Activated naive CD8-positive, alpha-beta T cell treated with anti-CD3 and anti-CD28 coated beads, Interleukin-2, amount 50 U/mL, for 16 hours (primary cell): Measurements from ENCODE around the gene SLC16A13.
"Not testable (repeated sequence)": the region's sequence is repeated elsewhere in the genome, so short reads cannot be mapped to it uniquely, and the experiment has no call there.

Source experiments
- DNase-seq: peaks from one replicate; pipeline ENCODE4 v3.0.0-alpha.2; 2020; ENCODE audit warnings: low read depth, low spot score

SLC16A13 gene

GRCh38 chr17:7029659-7030058, 6.2 kb upstream of the SLC16A13 start:
- DNase-seq = no peak

- DNase-seq = no peak
Observed at GRCh38 chr17:7034955-7035590, 742 bp upstream of the SLC16A13 start.

DNA sequence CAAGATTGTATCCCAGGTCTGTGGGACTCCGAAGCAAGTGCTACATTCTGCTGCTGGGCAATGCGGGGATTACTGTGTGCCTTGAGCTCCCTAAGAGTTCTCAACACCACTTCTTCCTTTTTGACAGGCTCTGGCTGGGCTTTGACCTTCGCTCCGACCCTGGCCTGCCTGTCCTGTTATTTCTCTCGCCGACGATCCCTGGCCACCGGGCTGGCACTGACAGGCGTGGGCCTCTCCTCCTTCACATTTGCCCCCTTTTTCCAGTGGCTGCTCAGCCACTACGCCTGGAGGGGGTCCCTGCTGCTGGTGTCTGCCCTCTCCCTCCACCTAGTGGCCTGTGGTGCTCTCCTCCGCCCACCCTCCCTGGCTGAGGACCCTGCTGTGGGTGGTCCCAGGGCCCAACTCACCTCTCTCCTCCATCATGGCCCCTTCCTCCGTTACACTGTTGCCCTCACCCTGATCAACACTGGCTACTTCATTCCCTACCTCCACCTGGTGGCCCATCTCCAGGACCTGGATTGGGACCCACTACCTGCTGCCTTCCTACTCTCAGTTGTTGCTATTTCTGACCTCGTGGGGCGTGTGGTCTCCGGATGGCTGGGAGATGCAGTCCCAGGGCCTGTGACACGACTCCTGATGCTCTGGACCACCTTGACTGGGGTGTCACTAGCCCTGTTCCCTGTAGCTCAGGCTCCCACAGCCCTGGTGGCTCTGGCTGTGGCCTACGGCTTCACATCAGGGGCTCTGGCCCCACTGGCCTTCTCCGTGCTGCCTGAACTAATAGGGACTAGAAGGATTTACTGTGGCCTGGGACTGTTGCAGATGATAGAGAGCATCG, 2.4 kb downstream of the SLC16A13 start:
- no peak for DNase-seq

DNA sequence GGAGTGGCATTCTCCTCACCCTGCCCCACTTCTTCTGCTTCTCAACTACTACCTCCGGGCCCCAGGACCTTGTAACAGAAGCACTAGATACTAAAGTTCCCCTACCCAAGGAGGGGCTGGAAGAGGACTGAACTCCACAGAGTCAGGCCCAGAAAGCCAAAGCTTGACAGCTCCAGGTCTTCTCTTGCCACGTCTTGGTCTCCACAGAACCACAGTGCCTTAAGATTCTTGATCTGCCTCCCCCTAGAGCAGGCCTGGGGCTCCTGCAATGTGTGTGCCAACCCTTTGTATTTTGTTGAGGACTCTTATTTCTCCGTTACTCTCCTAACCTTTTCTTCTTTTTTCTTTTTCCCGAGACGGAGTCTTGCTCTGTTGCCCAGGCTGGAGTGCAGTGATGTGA, 4.0 kb downstream of the SLC16A13 start:
- no peak for DNase-seq

- no peak for DNase-seq
Observed at GRCh38 chr17:7041607-7042500, 6.0 kb downstream of the SLC16A13 start.

- no peak for DNase-seq
Observed at GRCh38 chr17:7042501-7043181, 6.8 kb downstream of the SLC16A13 start.

GRCh38 chr17:7043182-7043496, 7.3 kb downstream of the SLC16A13 start:
- no peak for DNase-seq

GRCh38 chr17:7043497-7044198, 7.8 kb downstream of the SLC16A13 start, which contains the start of gene SLC16A11:
Gene SLC16A11, minus strand, starts transcription at chr17:7044092. Its CDS starts 579 bp downstream, at chr17:7043513.
- DNase-seq = no peak

- no peak for DNase-seq
Observed at GRCh38 chr17:7045492-7046126, 9.8 kb downstream of the SLC16A13 start.

- DNase-seq = no peak
Observed at GRCh38 chr17:7046127-7046724, 10.4 kb downstream of the SLC16A13 start.

- DNase-seq = peak; percentile 23
Observed at GRCh38 chr17:7046725-7047397, 11.0 kb downstream of the SLC16A13 start.

DNA sequence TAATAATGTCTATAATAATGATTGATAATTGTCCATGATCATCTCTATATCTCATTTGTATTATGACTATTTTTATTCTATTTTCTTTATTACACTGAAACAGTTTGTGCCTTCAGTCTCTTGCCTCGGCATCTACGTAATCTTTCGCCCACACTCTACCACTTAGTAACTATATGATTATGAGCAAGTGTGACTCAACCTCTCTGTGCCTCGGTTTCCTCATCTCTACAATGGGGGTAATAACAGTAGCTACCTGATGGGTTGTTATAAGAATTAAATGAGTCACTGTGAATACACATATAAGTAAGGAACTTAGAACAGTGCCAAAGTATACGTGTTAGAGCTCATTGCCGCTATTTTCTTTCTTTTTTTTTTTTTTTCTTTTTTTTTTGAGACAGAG, 11.8 kb downstream of the SLC16A13 start:
- DNase-seq = no peak

DNA sequence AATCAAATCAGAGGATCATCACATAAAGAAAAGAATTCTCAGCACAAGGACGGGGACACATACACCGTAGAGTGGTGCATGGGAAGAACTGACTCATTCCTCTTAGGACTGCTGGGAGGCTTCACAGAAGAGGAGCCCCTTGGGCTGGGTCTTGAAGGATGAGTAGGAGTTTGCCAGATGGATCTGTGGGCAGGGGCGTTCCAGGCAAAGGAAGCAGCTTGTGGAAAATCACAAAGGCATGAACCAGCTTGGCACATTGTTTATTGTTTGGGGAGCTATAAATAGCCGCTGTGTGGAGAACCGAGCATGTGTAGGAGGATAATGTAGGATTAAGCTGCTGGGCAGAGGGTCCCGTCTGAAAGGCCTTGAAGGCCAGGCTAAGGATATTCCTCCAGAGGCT, 13.2 kb downstream of the SLC16A13 start:
- DNase-seq = no peak

GRCh38 chr17:7050583-7050982, 14.8 kb downstream of the SLC16A13 start:
- not testable (repeated sequence) for DNase-seq

DNA sequence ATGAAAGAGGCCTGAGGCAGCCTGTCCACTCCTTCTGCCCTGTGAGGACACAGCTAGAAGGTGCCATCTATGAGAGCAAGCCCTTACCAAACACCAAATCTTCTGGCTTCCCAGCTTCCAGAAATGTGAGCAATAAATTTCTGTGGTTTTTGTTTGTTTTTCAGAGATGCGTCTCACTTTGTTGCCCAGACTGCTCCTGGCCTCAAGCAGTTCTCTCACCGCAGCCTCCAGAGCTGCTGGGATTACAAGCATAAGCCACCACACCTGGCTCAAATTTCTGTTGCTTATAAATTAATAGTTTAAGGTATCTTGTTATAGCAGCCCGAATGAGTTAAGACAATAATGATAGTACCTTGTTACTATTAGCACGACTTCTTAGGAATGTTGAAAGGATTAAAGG, 20.6 kb downstream of the SLC16A13 start:
- DNase-seq = no peak

DNA sequence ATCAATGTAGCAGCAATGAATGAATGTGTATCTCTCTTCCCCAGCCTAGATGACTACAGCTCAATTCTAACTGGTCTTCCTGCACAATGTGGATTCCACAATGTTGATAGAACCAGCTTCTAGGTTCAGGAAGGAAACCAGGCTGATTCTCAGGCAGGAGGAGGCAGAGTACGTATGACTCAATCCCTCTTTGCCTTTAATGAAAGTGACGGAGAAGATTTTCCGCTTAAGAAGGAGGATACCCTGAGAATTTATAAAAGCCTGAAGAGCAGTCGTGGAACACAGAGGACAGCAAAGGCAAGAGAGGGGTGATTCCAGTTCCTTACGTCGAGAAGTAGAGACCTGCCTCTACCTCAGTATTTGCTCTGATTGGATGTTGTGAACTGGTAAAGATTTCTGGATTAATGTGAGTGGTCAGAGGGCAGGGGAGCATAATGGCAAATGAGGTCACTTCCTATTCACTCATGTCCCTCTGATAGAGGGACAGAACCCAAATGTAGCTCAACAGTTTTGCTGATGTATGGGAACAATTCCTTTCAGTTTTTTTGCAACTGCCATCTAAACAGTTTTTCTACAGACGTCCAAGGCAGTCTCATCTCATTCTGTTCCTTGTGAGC, 23.1 kb downstream of the SLC16A13 start:
- no peak for DNase-seq

DNA sequence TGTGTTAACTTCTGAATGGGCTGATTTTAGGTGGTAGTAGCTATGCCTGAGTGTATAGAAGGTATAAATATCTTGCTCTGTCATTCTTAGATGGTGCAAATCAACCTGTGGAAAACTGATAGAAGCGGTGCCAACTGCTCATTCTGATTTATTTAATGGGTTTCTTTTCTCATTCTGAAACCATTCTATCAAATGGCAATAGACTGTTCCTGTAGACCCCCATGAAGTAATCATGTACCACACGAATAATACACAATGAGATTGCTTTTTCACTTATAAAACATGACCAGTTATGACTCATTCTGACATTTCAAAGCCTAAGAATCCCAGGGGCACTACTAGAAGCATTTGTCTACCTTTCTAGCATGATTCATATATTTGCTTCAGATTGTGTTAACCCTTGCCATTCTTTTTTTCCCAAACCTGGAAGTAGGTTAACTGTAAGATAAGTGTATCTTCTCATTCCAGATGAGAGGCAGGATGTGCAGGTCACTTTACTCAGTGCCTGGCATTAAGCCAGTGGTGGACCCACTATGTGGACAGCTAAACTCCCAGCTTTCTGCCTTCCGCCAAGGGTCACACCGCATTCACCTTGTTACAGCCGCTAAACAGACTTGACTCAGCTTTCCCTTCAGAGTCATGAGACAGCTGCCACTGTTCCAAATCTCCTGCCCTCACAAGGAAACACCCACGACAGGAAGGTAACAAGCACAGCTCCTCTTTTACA, 24.5 kb downstream of the SLC16A13 start:
- no peak for DNase-seq

DNA sequence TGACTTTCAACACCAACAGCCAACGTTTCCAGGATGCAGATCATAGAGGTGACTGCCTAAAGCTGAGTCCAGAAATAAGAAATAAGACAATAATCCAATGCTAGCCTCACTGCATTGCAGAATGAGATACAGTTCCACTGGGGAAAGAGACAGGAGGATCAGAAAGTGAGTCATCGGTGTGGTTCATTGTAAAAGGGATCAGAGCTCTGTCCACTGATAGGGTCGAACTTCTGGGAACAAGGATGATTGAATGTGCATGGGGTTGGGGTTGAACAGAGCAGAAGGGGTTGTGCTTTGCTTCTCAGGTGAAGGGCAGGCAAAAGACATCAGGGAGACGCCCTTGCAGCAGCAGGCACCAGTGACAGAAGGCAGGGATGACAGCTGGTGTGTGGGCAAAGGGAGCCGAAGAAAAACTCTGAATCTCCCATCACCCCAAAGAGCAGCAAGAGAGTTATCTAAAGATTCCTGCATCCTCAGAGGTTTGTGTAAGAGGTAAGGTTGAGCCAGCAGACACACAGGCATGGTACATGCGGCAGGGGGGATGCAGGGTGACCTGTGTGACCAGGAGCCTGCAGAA, 27.8 kb downstream of the SLC16A13 start:
- DNase-seq = no peak
